Stimulated activated CD8-positive, alpha-beta memory T cell treated with anti-CD3 and anti-CD28 coated beads, Interleukin-12 subunit alpha, Interleukin-12 subunit beta, amount 100 ng/mL, for 24 hours (primary cell): ENCODE data around the gene INPP5E.

ENCODE experiments used
- DNase-seq: peaks from one replicate; pipeline ENCODE4 v3.0.0-alpha.2; 2020; ENCODE audit errors: extremely low read depth

Gene INPP5E

GRCh38 chr9:136473354-136473721 is 33.7 kb upstream of the INPP5E start:
- DNase-seq: no peak

- DNase-seq: no peak
Measured at GRCh38 chr9:136472640-136473353, 33.2 kb upstream of the INPP5E start.

GRCh38 chr9:136471802-136472487 is 32.3 kb upstream of the INPP5E start:
- no peak for DNase-seq

GRCh38 chr9:136470792-136471469 is 31.3 kb upstream of the INPP5E start:
- no peak for DNase-seq

GRCh38 chr9:136470356-136470755 is 30.7 kb upstream of the INPP5E start:
- no peak for DNase-seq

- DNase-seq: no peak
Measured at GRCh38 chr9:136467766-136468165, 28.1 kb upstream of the INPP5E start.

GRCh38 chr9:136466155-136466541 is 26.5 kb upstream of the INPP5E start:
- DNase-seq: no peak

- DNase-seq: no peak
Measured at GRCh38 chr9:136465500-136466154, 26.0 kb upstream of the INPP5E start.

GRCh38 chr9:136464241-136464640 is 24.6 kb upstream of the INPP5E start:
- DNase-seq: no peak

GRCh38 chr9:136463578-136463977 is 23.9 kb upstream of the INPP5E start:
- no peak for DNase-seq

- no peak for DNase-seq
Measured at GRCh38 chr9:136462664-136463063, 23.0 kb upstream of the INPP5E start.

GRCh38 chr9:136460772-136461325 is 21.2 kb upstream of the INPP5E start:
- DNase-seq: no peak

- DNase-seq: no peak
Measured at GRCh38 chr9:136459425-136459824, 19.8 kb upstream of the INPP5E start.

GRCh38 chr9:136457326-136457725 is 17.7 kb upstream of the INPP5E start:
- no peak for DNase-seq

- DNase-seq: no peak
Measured at GRCh38 chr9:136456258-136456657, 16.6 kb upstream of the INPP5E start.

GRCh38 chr9:136455043-136456002 is 15.7 kb upstream of the INPP5E start:
- DNase-seq: no peak

GRCh38 chr9:136454026-136454796 is 14.6 kb upstream of the INPP5E start:
- no peak for DNase-seq

GRCh38 chr9:136453326-136453725 is 13.7 kb upstream of the INPP5E start:
- no peak for DNase-seq

- DNase-seq: no peak
Measured at GRCh38 chr9:136451221-136451877, 11.7 kb upstream of the INPP5E start.

GRCh38 chr9:136448655-136449054 is 9.0 kb upstream of the INPP5E start:
- DNase-seq: no peak
